Stimulated activated CD4-positive, alpha-beta T cell treated with anti-CD3 and anti-CD28 coated beads, Interleukin-1b, Interleukin-23, amount 100 ng/mL, for 1 hour (primary cell): ENCODE measurements around the gene ASCL2.

Experiments
- DNase-seq, 2 donors: peaks; one replicate each; pipeline ENCODE4 v3.0.0-alpha.2; 2020; ENCODE audit warnings: low read depth in 2 of 2

The ASCL2 gene

GRCh38 chr11:2272228-2272945 is 2.0 kb upstream of the ASCL2 start:
- no peak for DNase-seq

GRCh38 chr11:2271327-2272227 is 1.2 kb upstream of the ASCL2 start:
- no peak for DNase-seq

GRCh38 chr11:2271077-2271326 is 614 bp upstream of the ASCL2 start:
- no peak for DNase-seq

- DNase-seq, result no peak
These were observed 627 bp downstream of the ASCL2 start for GRCh38 chr11:2269601-2270321.

GRCh38 chr11:2268729-2269600 is 1.4 kb downstream of the ASCL2 start:
- peak; percentile 17 to 73 for DNase-seq

GRCh38 chr11:2267851-2268728 is 2.3 kb downstream of the ASCL2 start:
- no peak for DNase-seq

- DNase-seq, result no peak
These were observed 3.0 kb downstream of the ASCL2 start for GRCh38 chr11:2267306-2267850.

- DNase-seq, result no peak
These were observed 3.6 kb downstream of the ASCL2 start for GRCh38 chr11:2266586-2267305.

- DNase-seq, result no peak
These were observed 4.4 kb downstream of the ASCL2 start for GRCh38 chr11:2265854-2266585.

GRCh38 chr11:2265396-2265795 is 5.0 kb downstream of the ASCL2 start:
- DNase-seq, result no peak

- DNase-seq, result no peak
These were observed 5.9 kb downstream of the ASCL2 start for GRCh38 chr11:2264366-2265053.

GRCh38 chr11:2263724-2264360 is 6.5 kb downstream of the ASCL2 start:
- no peak for DNase-seq

GRCh38 chr11:2263071-2263565 is 7.3 kb downstream of the ASCL2 start:
- DNase-seq, result no peak

- no peak for DNase-seq
These were observed 7.9 kb downstream of the ASCL2 start for GRCh38 chr11:2262301-2263070.

- no peak for DNase-seq
These were observed 8.8 kb downstream of the ASCL2 start for GRCh38 chr11:2261436-2262230.
